SU-DHL-6 (cell line): Measurements from ENCODE around the gene WDR17.

Source experiments
- H2AFZ ChIP-seq: fragments of 200-600 bp; sonication (generic); 2 replicates; pipeline ENCODE4 v1.6.1; 2014; ENCODE audit warnings: low read depth, mild to moderate bottlenecking, moderate library complexity, mixed read lengths, antibody characterized with exemption, low read length; ENCODE audit not compliant: severe bottlenecking
- H3F3A ChIP-seq: fragments of 200-600 bp; shearing (Covaris generic); 2 replicates; pipeline ENCODE4 v1.6.0; 2016; ENCODE audit warnings: antibody characterized with exemption, mild to moderate bottlenecking; ENCODE audit not compliant: insufficient read depth
- H3K27ac ChIP-seq: fragments of 200-600 bp; sonication (generic); 2 replicates; pipeline ENCODE4 v1.5.1; 2016; ENCODE audit warnings: low read depth, mild to moderate bottlenecking, low read length, moderate library complexity, mixed read lengths
- H3K27me3 ChIP-seq: fragments of 200-600 bp; sonication (generic), shearing (Covaris generic); 2 replicates; pipeline ENCODE4 v1.6.0; 2014; ENCODE audit warnings: mild to moderate bottlenecking, low read length
- H3K36me3 ChIP-seq: fragments of 200-600 bp; sonication (generic); 2 replicates; pipeline ENCODE4 v1.6.1; 2014; ENCODE audit warnings: mild to moderate bottlenecking, low read length, mixed read lengths
- H3K4me2 ChIP-seq: fragments of 300-600, 200-600 bp; shearing (Covaris generic), sonication (generic); 2 replicates; pipeline ENCODE4 v1.6.0; 2014; ENCODE audit warnings: low read length, low read depth, mild to moderate bottlenecking; ENCODE audit not compliant: poor library complexity, severe bottlenecking
- H3K4me3 ChIP-seq: fragments of 200-600 bp; sonication (generic); 2 replicates; pipeline ENCODE4 v1.5.1; 2014; ENCODE audit warnings: antibody characterized with exemption, low read length, mild to moderate bottlenecking, mixed read lengths; ENCODE audit not compliant: insufficient read depth, poor library complexity, severe bottlenecking
- H3K79me2 ChIP-seq: fragments of 200-600 bp; sonication (generic); 2 replicates; pipeline ENCODE4 v1.6.1; 2014; ENCODE audit warnings: mild to moderate bottlenecking, low read length, moderate library complexity; ENCODE audit not compliant: insufficient read depth
- H3K9ac ChIP-seq: fragments of 200-600 bp; sonication (generic); 2 replicates; pipeline ENCODE4 v1.7.0; 2014; ENCODE audit warnings: mild to moderate bottlenecking, low read length
- H3K9me2 ChIP-seq: fragments of 200-600 bp; sonication (generic); replicated peaks from 2 replicates; pipeline ENCODE4 v1.6.1; 2014; ENCODE audit warnings: low read length; ENCODE audit not compliant: insufficient read depth
- H3K9me3 ChIP-seq: fragments of 200-600 bp; sonication (generic); 2 replicates; pipeline ENCODE4 v1.6.1; 2014; ENCODE audit warnings: low read length, mixed read lengths; ENCODE audit not compliant: insufficient read depth
- H4K20me1 ChIP-seq: fragments of 200-600 bp; sonication (generic); 2 replicates; pipeline ENCODE4 v1.6.1; 2014; ENCODE audit warnings: low read depth, mild to moderate bottlenecking, antibody characterized with exemption, low read length, moderate library complexity, mixed read lengths
- EZH2phosphoT487 ChIP-seq: fragments of 200-600 bp; sonication (generic), shearing (Covaris generic); conservative IDR thresholded peaks from 2 replicates; pipeline ENCODE4 v1.6.1; 2018; ENCODE audit warnings: mild to moderate bottlenecking, antibody characterized with exemption, low read length, moderate library complexity, mixed read lengths
- TF ChIP-seq, protein P1 (sequence below): fragments of 200-600 bp; sonication (generic); IDR thresholded peaks from one replicate; pipeline ENCODE4 v1.5.1; 2017; ENCODE audit warnings: antibody characterized with exemption, mild to moderate bottlenecking, low read length, moderate library complexity; ENCODE audit not compliant: insufficient read depth, poor library complexity, severe bottlenecking

WDR17 gene

GRCh38 chr4:176186067-176186466, 120.4 kb downstream of the WDR17 start:
- H3K9ac ChIP-seq: no peak overlapping the region
- no peaks in the 10 kb centered on the region for H3K9me2 ChIP-seq
- no peaks in the 10 kb centered on the region for H4K20me1 ChIP-seq
- no peaks in the 10 kb centered on the region for H3K36me3 ChIP-seq
- H3K27me3 ChIP-seq: no peaks in the 10 kb centered on the region
- H3K79me2 ChIP-seq: no peaks in the 10 kb centered on the region
- H3K4me3 ChIP-seq: no peak overlapping the region
- no peak overlapping the region for H3K4me2 ChIP-seq
- no peaks in the 10 kb centered on the region for H3K9me3 ChIP-seq
- H3K27ac ChIP-seq: no peak overlapping the region
- H3F3A ChIP-seq: no peaks in the 10 kb centered on the region
- no peak overlapping the region for H2AFZ ChIP-seq
- no peak for TF ChIP-seq EZH2phosphoT487
- TF ChIP-seq, protein P1, sequence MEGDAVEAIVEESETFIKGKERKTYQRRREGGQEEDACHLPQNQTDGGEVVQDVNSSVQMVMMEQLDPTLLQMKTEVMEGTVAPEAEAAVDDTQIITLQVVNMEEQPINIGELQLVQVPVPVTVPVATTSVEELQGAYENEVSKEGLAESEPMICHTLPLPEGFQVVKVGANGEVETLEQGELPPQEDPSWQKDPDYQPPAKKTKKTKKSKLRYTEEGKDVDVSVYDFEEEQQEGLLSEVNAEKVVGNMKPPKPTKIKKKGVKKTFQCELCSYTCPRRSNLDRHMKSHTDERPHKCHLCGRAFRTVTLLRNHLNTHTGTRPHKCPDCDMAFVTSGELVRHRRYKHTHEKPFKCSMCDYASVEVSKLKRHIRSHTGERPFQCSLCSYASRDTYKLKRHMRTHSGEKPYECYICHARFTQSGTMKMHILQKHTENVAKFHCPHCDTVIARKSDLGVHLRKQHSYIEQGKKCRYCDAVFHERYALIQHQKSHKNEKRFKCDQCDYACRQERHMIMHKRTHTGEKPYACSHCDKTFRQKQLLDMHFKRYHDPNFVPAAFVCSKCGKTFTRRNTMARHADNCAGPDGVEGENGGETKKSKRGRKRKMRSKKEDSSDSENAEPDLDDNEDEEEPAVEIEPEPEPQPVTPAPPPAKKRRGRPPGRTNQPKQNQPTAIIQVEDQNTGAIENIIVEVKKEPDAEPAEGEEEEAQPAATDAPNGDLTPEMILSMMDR: no peak

GRCh38 chr4:176186671-176187395, 121.2 kb downstream of the WDR17 start:
- no peaks in the 10 kb centered on the region for H3K79me2 ChIP-seq
- no peak overlapping the region for H3K27ac ChIP-seq
- H3K36me3 ChIP-seq: no peaks in the 10 kb centered on the region
- no peak overlapping the region for H3K4me3 ChIP-seq
- H3K9me3 ChIP-seq: no peaks in the 10 kb centered on the region
- no peaks in the 10 kb centered on the region for H4K20me1 ChIP-seq
- H3F3A ChIP-seq: no peaks in the 10 kb centered on the region
- no peak overlapping the region for H3K4me2 ChIP-seq
- TF ChIP-seq EZH2phosphoT487: no peak
- TF ChIP-seq, protein P1: no peak
- H3K27me3 ChIP-seq: no peaks in the 10 kb centered on the region
- H3K9ac ChIP-seq: no peak overlapping the region
- H3K9me2 ChIP-seq: no peaks in the 10 kb centered on the region
- H2AFZ ChIP-seq: no peak overlapping the region

GRCh38 chr4:176187624-176188023, 122.0 kb downstream of the WDR17 start:
- no peaks in the 10 kb centered on the region for H3K9me2 ChIP-seq
- H3K4me3 ChIP-seq: no peak overlapping the region
- no peaks in the 10 kb centered on the region for H3K79me2 ChIP-seq
- no peaks in the 10 kb centered on the region for H3K36me3 ChIP-seq
- H4K20me1 ChIP-seq: no peaks in the 10 kb centered on the region
- no peak overlapping the region for H3K4me2 ChIP-seq
- no peaks in the 10 kb centered on the region for H3K9me3 ChIP-seq
- H3K9ac ChIP-seq: no peak overlapping the region
- H3K27ac ChIP-seq: no peak overlapping the region
- H3F3A ChIP-seq: no peaks in the 10 kb centered on the region
- TF ChIP-seq EZH2phosphoT487: no peak
- TF ChIP-seq, protein P1: no peak
- H2AFZ ChIP-seq: no peak overlapping the region
- no peaks in the 10 kb centered on the region for H3K27me3 ChIP-seq
